ENCODE data around the gene UBASH3B.

DNA sequence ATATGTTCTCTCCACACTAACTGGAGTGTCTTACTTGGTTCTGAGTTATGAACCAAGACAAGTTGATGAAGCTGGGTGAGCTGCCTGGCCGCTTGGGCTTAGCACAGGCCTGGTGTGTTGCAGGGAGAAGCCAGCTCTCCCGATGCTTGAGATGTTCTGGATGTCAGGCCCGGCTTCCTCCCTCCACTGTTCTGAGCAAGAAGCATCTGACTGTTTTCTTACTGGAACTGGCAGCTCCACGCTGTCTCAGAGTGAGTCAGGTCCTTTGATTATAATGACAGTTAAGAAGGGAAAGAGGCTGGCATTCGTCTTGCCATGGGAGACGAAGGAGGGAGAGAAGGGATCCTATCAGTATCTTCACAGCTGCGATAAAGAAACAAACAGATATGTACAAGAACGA, 136.3 kb downstream of the UBASH3B start:
- TF ChIP-seq EP300 (IDR thresholded peaks at IDR 0.05) = no peak
- TF ChIP-seq CTCF (IDR thresholded peaks at IDR 0.05) = no peak
